GM21526 (cell line): ENCODE results near the gene RALB.

Source experiments
- ATAC-seq: cut with Tn5 transposase; IDR thresholded peaks from one replicate; pipeline ENCODE4 v1.9.1; 2021; ENCODE audit warnings: moderate library complexity; ENCODE audit not compliant: unreplicated experiment, low FRiP score

Gene RALB, protein sequence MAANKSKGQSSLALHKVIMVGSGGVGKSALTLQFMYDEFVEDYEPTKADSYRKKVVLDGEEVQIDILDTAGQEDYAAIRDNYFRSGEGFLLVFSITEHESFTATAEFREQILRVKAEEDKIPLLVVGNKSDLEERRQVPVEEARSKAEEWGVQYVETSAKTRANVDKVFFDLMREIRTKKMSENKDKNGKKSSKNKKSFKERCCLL

DNA sequence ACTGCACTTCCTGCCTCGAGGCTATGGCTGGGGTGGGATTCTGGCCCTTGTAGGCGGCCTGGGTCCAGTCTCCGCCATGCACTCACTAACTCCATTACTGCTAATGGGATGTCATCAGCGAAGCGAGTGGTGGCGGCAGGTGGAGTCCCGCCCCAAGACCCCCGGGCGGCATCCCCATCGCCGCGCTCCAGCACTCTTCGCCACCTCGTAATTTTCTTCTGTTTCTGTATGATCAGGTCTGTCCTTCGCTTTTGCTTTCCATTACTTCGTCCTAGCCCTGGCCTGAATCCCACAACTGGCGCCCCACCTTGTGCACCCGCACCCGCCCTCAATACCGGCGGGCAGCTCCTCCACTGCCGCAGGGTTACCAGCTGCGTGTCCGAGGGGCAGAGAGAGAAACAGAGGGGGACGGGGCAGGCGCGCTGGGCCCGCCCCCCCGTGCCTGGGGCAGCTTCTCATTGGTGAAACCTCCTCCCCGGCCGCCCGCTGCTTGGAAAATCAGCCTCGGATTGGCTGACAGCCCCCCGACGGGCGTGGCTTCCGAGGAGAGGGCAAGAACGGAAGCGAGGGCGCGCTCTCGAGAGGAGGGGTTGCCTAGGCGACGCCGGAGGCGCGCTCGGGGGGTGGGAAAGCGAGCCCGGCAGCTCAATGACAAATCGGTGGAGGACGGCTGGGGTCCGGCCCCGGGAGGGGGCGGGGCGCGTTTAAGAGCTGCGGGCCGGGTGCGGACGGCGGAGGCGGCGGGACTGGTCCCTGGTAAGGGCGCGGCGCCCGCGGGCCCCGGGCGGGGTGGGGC is at the start of gene RALB:
Gene RALB (plus strand): TSS at position 628 of the 796 bp plus-strand sequence. CDS start 25,813 bp downstream, outside the sequence.
- ATAC-seq = peak; percentile 93

DNA sequence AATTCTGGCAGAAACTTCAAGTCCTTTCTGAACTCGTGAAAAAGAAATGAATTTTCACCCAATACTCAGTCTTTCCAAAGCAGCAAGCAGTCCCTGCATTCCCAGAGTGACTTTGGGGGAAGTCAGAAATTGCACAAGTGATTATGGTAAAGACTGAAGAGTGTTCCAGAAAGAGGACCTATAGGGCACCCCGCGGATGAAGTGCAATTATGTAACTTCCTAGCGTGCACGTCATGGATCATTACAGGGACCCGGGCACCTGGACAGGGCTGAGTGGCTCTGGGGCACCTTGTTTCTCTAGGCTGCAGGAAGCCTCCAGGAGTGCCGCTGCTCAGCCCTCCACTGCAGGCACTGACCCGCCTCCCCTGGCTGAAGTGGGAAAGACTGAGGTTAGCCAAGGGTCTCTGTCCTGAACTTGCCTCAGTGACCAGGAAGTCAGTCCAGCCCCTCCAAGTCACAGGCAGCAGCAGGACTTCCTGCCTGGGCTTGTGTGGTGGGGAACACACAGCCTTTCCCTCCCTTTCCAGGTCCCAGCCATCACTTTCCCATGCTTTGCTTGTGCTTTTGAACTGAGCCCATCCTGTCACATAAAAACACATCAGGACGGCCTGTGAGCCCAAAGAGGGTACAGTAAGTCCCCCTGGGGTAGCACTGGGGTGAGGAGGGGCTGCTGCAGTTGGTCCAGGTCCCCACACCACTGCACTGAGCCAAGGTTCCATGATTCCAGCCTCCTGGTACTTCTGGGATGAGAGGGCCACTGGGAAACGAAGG is 49.2 kb upstream of the RALB start:
- no peak for ATAC-seq

DNA sequence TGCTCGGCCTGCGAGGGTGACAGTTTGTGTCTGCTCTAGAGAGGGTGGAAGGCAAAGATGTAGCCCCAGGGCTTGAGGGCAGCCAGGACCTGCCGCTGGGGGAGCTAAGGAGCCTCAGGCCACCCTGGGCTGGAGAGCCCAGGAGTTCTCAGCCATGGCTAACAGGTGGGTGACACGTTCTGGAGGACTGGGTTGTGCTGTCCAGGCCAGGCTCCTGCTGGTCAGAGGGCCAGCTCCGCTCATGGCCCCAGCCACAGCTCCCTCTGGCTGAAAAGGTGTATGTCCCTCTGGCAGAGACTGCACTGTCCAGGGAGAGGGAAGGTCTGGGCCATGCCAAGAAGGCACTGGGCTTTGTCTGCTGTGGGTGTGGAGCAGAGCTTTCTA is 48.6 kb upstream of the RALB start:
- no peak for ATAC-seq

DNA sequence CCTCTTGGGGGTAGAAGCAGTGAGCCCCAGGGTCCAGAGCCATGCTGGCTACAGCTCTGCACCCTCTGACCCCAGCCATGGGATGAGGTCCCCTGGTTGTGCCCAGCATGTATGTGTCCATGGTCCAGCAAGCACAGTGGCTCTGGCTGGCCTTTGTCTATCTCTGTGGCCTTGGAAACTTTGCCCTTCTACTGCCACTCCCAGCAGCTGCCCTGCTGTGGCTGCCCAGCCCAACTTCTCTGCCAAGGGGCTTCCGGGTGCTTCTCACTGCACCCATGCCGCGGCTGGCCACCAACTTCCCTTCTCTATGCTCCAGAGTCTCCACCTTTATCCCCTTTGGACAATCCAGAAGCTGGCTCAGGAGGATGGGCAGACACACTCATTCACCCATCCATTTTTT is 48.2 kb upstream of the RALB start:
- no peak for ATAC-seq

DNA sequence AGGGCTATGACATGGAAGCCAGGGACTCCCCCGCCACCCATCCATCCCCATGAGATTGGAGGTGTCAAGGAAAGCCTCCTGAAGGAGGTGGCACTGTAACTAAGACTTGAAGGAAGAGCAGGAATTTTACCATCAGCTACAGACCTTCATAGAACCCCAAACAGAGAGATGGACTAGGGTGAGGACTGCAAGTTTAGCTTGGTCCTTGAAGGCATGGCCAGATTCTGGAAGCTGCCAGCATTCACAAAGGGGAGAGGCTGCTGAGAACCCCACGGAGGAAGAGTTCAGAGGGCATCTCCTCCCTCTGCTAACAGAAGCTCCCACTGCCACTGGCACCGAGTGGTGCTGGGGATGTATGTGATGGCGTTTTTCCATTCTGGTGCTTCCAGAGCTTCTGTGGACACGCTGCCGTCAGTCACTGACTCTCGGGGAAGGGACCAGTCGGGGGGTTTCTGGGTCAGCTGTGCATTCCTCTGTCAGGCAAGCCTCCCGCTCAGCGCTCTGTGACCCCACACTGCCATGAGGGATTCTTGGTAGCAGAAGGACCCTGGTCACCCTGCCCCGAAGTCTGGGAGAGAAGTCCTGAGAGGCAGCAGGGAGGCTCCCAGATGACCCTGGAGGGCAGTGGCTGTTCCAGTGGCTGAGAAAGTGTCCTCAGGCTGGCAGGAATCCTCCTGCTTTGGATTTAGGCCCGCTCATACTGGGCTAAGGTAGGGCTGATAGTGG is 47.5 kb upstream of the RALB start:
- no peak for ATAC-seq

DNA sequence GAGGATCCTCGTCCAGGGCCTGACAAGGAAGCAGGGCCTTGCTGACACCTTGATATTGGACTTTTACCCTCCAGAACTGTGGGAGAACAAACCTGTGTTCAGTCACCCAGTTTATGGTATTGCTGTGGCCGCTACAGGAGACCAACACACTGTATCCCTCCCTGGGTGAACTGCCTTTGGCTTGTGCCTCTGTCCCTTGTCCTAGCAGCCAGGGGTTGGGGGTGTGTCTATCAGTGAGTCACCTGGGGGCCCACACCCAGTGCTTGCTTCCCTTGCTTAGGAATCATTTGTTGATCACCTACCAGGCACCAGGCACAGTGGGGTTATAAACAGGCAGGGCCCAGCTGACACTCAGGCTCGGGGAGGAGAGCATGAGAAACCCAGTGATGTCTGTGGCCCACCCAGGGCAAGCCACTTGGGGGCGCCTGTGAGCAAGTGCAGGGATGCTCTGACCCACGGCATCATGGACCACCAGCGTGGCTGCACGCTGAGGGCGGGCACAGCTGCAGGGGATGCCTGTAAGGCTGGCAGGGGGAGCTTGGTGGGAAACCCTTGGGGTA is 46.5 kb upstream of the RALB start:
- ATAC-seq = no peak

DNA sequence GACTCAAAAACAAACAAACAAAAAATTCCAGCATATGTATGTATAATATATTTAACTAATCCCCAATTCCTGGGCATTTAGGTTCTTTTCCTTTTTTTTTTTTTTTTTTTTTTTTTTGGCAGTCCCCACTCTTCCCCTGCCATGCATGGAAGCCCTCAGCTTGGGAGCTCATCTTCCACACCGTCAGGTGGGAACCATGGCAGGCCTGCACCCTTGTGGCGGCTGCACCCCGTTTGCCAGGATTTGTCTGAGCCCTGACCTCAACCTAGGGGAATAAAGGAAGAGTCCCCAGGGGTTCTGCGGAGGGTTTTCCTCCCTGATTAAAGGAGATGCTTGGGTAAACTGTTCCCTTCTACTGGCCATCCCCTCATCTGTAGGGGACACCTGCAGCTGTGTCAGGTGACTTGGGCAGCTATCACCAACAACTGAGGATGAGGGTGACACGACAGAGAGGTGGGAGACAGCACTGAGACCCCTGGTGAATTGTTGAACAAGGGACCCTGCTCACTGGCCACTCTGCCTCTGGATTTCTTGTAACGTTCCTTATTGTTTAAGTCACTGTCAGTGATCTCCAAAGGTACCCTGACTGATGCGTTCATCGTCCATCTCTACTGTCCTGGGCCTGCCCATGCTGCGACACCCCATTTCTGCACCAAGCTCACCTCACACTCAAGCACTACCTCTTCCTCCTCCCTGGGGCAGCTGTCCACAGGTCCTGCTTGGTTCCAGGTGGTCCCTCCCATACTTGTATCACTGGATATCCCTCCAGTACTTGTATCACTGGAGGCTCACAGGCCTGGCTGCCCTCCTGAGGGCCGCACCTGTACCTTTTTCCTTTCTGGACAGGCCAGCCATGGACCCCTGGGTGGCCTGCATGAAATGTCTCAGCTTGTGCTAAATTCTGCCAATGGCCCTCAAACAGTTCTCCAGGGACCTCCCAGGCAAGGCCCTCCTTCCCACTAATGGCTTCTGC is 44.0 kb upstream of the RALB start:
- ATAC-seq = no peak

DNA sequence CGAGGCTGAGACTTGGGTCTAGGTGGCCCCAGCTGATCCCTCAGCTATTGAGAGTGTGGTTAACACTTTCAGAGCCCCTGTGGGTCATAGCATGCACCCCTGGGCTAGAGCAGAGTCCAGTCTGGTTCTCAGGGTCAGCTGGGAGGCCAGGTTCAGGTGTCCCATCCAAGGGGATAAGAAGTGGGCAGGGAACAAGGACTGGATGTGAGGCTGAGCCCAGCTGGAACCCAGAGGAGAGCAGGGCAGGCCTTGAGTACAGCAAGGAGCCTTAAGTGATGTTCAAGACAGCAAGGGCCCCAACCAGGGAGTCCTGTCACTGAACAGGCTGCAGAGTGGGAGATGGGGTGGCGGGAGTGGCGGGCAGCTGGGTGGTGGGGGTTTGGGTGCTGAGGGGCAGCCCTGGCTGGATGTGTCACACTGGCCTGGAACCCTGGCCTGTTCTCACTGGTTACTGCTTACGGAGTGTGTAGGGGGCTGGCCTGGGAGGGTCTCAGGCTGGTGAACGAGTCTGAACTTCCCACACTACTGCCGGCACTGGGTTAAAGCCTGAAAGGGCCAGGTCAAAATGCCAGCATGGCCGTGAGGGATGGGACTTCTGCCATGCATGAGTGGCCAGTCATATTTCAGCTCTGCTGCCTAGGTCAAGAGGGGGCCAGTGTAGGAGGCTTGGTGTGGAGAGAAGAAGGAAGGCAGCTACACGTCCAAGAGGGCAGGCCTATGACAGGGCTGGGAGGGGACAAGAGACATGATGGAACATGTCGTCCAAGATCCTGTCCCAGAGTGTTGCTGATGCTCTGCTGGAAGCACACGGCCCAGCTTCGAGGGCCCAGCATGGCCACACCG is 43.0 kb upstream of the RALB start:
- ATAC-seq = no peak

DNA sequence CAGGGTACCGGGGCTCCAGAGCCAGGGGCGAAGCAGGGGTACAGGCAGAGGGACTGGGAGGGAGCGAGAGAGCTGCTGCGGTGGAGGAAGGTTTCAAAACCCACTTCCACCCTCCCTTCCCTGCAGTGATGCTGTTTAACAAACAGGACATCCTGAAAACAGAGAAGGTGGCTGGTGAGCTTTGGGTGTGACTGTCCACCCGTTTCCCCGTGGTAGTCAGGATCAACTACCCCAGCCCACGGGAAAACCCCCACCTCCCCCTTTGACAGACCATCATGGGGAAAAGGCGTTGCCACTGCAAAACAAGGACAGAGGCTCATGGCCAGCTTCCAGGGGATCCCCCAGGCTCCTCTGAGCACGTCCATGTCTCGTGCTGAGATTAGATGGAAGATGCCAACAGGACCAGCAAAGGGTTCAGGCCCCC is 42.4 kb upstream of the RALB start:
- no peak for ATAC-seq

DNA sequence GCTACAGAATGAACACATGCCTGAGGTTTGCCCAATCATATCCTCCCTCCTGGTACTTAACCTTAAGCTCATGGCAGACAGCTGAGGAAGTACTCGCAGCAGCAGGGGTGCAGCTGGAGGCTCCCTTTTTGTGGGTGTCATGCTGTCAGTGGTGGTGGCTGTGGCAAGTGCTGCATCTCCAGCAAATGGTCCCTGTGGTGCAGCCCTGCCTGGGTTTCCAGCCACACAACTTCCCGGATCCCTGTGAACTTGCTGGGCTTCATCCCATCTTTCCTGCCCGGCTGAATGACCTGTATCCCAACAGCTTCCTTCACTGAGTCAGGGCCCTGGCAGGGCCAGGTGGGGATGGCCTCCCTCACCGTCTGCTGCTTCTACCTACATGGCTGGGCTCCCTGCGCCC is 34.5 kb upstream of the RALB start:
- ATAC-seq = no peak

DNA sequence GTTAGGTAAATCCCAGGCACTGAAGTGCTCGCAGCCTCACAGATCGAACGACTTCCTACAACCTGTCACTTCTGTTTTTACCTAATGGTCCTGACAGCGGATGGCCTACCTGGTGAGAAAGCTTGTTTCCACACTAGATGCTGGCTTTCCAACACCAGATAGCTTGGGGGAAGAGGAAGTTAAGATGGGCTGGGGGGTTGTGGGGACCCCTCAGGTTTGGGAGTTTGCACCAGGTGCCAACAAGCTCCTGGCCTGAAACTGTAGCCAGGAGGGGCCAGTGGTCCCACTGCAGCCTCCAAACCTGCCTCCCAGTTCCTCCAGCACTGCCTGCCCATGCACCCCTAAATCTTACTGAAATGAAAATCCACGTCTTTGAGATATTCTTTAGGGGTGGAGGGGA is 33.4 kb upstream of the RALB start:
- no peak for ATAC-seq

DNA sequence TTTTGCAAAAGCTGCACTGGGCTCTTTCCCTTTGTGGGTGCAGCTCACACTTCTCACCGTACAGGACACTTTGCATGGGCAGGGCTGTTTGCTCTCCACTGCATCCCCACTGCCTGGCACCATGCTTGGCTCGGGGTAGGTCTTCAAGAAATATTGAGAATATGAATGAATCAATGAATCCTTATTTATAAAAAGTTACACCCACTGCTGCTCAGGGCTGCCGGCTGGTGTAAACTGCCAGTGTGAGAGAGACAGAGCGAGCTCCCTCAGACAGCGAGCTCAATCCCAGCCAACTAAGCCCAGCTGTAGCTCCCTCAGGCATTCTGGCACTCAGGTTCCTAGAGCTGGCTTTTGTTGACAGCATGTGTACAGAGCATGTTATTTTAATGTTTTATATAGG is 32.9 kb upstream of the RALB start:
- ATAC-seq = no peak

DNA sequence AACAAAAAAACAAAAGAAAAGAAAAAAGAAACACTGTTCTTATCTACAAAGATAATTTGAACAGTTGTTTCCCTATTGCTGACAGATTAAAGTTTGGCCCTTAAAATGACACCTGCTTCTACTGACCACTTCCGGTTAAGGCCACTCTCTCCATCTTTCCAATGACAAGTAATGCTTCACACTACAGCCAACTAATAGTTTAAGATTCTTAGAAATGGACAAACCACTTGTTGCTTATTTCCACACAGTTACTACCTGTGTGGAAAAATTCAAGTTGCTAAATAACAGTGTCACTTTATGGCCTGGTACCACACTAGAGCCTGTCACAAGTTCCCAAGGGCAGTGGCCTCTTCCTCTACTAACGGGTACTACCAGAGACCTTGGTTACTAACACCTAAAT is 31.9 kb upstream of the RALB start:
- ATAC-seq = no peak

DNA sequence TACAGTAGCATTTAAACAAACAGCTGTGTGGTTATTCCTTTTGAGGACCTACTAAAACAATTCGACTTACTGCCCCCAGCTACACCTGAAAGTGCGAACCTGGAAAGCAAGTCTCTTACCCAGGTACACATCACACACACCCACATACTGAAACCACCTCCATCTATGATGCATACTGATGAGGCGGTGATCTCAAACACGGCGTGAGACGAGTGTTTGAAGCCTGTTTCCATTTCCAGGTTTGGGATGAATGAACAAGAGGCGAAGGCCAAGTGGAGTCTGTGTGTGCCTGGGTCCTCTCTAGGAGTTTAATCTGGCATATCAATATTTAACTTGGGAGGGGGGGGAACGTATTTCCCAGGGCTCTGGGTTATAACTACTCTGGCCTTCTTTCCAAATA is 31.0 kb upstream of the RALB start:
- ATAC-seq = no peak

DNA sequence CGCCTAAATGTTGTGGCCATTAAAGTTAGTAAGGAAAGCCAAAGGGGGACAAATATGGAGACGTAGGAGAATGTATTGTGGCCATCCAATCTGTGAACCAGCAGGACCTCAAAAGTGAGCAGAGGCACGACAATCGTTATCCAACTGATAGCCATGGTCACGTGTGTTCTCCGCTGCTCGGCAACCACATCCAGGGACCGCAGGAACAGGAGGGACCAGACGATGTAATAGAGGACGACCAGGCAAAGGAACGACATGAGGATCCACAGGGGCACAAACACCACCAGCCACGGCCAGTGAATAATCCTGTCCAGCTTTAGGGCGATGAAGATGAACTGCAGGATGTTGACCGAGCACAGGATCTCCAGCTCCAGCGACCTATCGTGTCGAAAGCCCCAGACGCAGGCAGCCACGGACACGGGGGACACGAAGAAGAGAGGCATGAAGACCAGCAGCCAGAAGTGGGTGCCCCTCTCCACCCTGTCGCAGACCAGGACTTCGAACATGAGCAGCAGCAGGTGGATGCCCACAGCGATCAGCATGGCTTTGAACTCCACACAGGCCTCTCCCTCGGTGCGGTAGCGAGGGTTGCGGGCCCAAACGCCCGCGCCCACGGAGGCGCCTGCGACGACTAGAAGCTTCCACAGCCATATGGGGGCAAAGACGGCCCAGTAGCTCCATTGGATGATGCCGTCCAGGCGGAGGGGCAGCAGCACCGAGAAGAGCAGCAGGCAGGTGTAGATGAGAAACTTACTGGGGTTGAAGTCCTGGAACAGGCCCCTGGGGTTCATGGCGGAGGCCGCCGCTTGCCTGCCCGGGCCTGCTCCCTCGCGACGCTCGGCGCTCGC is 30.2 kb upstream of the RALB start:
- no peak for ATAC-seq

DNA sequence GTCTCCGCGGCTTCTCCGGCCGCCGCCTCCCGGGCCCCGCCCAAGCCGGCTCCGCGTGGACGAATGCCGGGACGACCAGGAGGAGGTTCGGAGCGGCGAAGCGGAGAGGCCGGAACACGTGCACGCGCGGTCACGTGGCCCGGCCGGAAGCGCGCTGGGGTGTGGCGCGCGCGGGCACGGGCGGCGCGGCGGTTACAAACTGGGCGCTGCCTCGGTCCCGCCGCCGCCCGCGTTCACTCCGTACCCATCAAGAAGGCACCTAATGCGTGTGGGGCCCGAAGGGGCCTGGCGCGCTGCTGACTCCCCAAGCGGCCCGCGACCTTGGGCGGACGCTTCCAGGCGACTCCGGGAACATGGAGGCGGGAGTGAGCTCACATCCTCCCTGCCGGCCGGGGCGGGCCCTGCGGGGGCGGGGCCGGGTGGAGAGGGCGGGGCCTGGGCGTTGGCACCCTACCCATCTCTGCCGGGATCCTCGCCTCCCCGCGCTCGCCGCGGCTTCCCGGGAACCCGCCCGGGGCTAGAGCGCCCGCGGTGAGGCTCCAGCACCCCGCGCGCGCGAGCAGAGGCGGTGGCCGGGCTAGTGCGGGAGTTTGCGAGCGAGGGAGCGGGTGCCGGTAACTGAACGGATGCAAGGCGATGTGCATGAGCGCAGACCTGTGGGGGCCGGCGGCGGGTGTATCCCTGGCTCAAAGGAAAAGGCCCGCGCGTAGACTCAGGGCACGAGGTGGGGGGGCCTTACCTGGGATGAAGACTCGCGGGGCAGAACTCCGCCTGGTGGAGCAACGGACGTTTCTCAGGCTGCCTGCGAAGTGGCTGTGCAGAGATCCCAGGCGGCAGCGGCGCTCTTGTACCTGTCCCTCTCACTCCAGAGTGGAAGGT is 29.4 kb upstream of the RALB start, which contains the start of gene TMEM185B:
Gene TMEM185B (minus strand): TSS at position 367 of the 879 bp plus-strand sequence. CDS start 424 bp downstream, outside the sequence.
- peak; percentile 80 for ATAC-seq

DNA sequence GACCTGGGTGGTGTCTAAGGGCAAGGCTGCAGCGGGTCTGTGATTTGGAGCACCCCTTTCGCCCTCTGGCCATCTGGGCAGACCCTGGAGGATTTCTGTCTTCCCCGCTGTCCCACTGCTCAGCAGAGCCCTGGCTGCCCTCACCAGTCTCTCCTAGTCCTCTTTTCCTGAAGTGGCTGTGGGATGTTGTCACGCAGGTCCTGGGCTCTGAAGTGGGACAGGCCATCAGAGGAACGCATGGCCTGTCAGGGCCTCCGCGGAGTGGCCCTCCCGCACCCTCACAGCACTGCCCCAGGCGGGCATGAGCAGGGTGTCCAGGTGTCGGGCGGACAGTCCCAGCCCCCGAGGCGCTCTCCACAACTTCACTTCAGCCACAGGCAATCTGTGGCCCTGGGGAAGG is 28.4 kb upstream of the RALB start:
- no peak for ATAC-seq
